ENCODE data around the gene WEE2. TPM values are rescaled to one million over a fixed set of nuclear protein-coding genes. Genes with fewer than 3 reads are reported as not detected.

Gene WEE2
- total and polyA plus RNA-seq, 9 of the 15 experiments (the other 6 are each of a cell fraction or from before 2014, with no cell fraction given): not detected

DNA sequence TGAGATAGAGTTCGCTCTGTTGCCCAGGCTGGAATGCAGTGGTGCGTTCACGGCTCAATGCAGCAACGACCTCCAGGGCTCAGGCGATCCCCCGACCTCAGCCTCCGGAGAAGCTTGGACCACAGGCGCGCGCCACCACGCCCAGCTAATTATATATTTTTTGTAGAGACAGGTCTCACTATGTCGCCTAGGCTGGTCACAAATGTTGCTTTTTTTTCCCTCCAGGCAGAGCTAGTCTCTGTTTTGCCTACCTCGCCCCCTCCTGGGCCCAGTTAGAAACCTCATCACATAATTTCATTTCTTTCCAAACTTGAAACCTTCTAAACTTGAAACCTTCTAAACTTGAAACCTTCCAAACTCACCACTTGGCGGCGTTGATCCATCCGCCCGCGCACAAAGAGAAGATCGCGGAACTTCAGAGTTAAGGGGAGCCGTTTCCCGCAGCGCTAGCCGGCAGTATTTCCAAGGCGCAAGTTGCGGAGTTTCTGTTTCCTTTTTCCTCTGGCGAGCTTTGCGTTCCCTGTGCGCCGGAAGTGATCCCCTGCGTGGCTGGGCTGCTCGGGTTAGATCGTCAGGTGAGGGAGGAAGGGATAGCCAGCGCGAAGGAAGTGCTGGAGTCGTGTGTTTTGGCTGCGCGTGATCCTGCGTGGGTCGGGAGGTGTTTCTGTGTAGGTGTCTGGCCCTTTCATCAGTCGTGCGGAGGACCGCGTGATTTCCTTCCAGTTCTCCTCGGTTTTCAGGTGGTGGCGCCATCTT lies 29.9 kb downstream of the WEE2 start, which contains the start of gene SSBP1 (continued):
- TF ChIP-seq, protein P1, sequence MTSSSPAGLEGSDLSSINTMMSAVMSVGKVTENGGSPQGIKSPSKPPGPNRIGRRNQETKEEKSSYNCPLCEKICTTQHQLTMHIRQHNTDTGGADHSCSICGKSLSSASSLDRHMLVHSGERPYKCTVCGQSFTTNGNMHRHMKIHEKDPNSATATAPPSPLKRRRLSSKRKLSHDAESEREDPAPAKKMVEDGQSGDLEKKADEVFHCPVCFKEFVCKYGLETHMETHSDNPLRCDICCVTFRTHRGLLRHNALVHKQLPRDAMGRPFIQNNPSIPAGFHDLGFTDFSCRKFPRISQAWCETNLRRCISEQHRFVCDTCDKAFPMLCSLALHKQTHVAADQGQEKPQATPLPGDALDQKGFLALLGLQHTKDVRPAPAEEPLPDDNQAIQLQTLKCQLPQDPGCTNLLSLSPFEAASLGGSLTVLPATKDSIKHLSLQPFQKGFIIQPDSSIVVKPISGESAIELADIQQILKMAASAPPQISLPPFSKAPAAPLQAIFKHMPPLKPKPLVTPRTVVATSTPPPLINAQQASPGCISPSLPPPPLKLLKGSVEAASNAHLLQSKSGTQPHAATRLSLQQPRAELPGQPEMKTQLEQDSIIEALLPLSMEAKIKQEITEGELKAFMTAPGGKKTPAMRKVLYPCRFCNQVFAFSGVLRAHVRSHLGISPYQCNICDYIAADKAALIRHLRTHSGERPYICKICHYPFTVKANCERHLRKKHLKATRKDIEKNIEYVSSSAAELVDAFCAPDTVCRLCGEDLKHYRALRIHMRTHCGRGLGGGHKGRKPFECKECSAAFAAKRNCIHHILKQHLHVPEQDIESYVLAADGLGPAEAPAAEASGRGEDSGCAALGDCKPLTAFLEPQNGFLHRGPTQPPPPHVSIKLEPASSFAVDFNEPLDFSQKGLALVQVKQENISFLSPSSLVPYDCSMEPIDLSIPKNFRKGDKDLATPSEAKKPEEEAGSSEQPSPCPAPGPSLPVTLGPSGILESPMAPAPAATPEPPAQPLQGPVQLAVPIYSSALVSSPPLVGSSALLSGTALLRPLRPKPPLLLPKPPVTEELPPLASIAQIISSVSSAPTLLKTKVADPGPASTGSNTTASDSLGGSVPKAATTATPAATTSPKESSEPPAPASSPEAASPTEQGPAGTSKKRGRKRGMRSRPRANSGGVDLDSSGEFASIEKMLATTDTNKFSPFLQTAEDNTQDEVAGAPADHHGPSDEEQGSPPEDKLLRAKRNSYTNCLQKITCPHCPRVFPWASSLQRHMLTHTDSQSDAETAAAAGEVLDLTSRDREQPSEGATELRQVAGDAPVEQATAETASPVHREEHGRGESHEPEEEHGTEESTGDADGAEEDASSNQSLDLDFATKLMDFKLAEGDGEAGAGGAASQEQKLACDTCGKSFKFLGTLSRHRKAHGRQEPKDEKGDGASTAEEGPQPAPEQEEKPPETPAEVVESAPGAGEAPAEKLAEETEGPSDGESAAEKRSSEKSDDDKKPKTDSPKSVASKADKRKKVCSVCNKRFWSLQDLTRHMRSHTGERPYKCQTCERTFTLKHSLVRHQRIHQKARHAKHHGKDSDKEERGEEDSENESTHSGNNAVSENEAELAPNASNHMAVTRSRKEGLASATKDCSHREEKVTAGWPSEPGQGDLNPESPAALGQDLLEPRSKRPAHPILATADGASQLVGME (CRISPR knock-in tag; IDR thresholded peaks at IDR 0.05): peak; percentile 78; the same call in 1 of the 2 replicates
- TF ChIP-seq ZNF551 (CRISPR knock-in tag; IDR thresholded peaks at IDR 0.05) (no peak), POLR3G (IDR thresholded peaks at IDR 0.05; ENCODE audit: extremely low read depth, insufficient read length, insufficient replicate concordance) (no peak), KDM2B (CRISPR knock-in tag; IDR thresholded peaks at IDR 0.05) (peak; percentile 72; the same call in 1 of the 2 replicates), CREB1 (IDR thresholded peaks at IDR 0.05) (peak; percentile 96), CREB1 (CRISPR knock-in tag; IDR thresholded peaks at IDR 0.05) (peak; percentile 95), SIN3B (IDR thresholded peaks at IDR 0.05; ENCODE audit: low read depth) (peak; percentile 98), EHMT2 (IDR thresholded peaks at IDR 0.05) (peak; percentile 90), ZNF830 (CRISPR knock-in tag; IDR thresholded peaks at IDR 0.05) (no peak), POLR2H (tag; IDR thresholded peaks at IDR 0.05; ENCODE audit: low read depth) (peak; percentile 92), SPI1 (IDR thresholded peaks at IDR 0.05; ENCODE audit: borderline replicate concordance, low read depth, low read length) (peak; percentile 75), ZNF511 (CRISPR knock-in tag; IDR thresholded peaks at IDR 0.05) (peak; percentile 88; the same call in 1 of the 2 replicates), MIER1 (IDR thresholded peaks at IDR 0.05; ENCODE audit: low read depth) (peak; percentile 93), CREM (IDR thresholded peaks at IDR 0.05; ENCODE audit: low read depth) (peak; percentile 98), YY1 (IDR thresholded peaks at IDR 0.05; ENCODE audit: borderline replicate concordance in 1 of 3, control insufficient read depth in 1 of 3, extremely low read depth in 1 of 3, insufficient read depth in 3 of 3, insufficient read length in 1 of 3, insufficient replicate concordance in 2 of 3, low read depth in 1 of 3, low read length in 2 of 3) (peak in 2 of 3 experiments; percentile 77 to 79), SMARCA4 (IDR thresholded peaks at IDR 0.05) (peak; percentile 53), MYBL2 (IDR thresholded peaks at IDR 0.05; ENCODE audit: low read depth) (peak; percentile 59; the same call in 1 of the 2 replicates), MYBL2 (CRISPR knock-in tag; IDR thresholded peaks at IDR 0.05; ENCODE audit: borderline replicate concordance) (no peak), ZNF589 (CRISPR knock-in tag; IDR thresholded peaks at IDR 0.05; ENCODE audit: low read depth) (peak; percentile 70), SAP30 (IDR thresholded peaks at IDR 0.05; ENCODE audit: borderline replicate concordance, insufficient read depth, low read depth, low read length, poor library complexity, severe bottlenecking) (peak; percentile 92), KHSRP (IDR thresholded peaks at IDR 0.05) (peak; percentile 69), ZNF121 (CRISPR knock-in tag; conservative IDR thresholded peaks at IDR 0.05) (no peak), MBD2 (IDR thresholded peaks at IDR 0.05; ENCODE audit: borderline replicate concordance, low read depth) (peak; percentile 76), ARNT (IDR thresholded peaks at IDR 0.05) (peak; percentile 93 to 98)

Data from K562 (cell line).